ENCODE results near the gene FKBP5. TPM values are rescaled to one million over a fixed set of nuclear protein-coding genes. Genes with fewer than 3 reads are reported as not detected.

FKBP5 gene
- total RNA-seq, 1 donor from 2014 or later: 16.5 TPM

DNA sequence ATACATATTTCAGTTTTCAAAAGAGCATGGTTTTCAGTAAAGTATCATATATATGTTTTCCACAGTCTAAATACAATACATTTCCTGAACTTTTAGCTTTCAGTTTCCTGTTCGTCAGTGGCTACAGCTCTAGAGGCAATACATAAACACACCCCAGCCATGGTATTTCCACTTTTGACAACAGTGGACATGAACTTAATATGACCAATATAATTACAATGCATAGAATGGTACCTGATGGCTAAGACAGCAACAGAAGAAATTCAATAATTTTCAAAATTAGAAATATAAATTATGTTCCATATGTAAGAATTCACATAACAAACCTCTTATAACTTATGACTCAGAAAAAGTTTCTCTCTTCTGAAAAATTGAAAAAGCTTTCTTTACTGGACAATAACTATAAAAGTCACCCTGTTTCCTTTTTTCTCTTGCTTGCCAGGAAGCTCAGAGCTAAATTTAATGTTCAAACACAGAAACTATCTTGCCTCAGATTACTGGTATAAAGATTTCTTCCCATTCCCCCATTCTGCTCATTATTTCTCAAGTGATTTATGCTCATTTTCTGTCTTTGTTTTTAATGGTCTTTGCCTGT is 19.2 kb downstream of the FKBP5 start:
- no peak for TF ChIP-seq CTCF (conservative IDR thresholded peaks at IDR 0.05; ENCODE audit: low read depth, low read length)
- DNase-seq (ENCODE audit: low read depth): no peak
- H3K4me3 ChIP-seq (ENCODE audit: low read depth, low read length): no peak overlapping the region

DNA sequence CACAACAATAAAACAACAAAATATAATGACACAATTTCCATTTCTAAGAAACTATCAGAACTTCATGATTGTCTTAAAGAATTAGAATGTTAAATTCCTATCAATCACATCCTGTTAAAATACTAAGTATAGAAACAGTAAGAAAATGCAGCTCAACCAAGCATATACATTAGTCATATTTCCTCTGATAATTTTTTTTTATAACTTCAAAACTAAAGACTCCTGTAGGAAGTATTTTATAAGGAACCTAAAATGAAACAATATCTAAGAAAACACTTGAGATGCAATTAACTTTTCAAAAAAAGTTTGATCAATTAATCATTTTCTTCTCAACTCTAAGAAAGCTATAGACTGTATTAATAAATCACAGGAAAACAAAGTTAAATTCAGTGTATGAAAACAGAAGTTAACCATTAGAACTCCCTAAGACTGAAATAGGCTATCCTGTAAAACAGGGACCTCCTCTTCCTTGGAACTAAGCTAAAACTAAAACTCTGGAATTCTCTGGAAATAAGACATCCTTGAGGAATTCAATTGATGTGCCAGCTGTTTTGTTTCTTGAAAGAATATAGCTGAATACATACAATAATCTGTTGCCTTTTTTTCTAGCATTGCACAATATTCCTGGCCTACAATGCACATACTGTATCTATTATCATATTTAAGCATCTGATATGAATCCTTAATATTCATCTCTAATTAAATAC is 19.8 kb downstream of the FKBP5 start:
- no peak for DNase-seq (ENCODE audit: low read depth)
- no peak overlapping the region for H3K4me3 ChIP-seq (ENCODE audit: low read depth, low read length)
- no peak for TF ChIP-seq CTCF (conservative IDR thresholded peaks at IDR 0.05; ENCODE audit: low read depth, low read length)

- H3K4me3 ChIP-seq (ENCODE audit: low read depth, low read length): no peak overlapping the region
- no peak for TF ChIP-seq CTCF (conservative IDR thresholded peaks at IDR 0.05; ENCODE audit: low read depth, low read length)
- no peak for DNase-seq (ENCODE audit: low read depth)
Observed at GRCh38 chr6:35668096-35668495, 20.6 kb downstream of the FKBP5 start.

DNA sequence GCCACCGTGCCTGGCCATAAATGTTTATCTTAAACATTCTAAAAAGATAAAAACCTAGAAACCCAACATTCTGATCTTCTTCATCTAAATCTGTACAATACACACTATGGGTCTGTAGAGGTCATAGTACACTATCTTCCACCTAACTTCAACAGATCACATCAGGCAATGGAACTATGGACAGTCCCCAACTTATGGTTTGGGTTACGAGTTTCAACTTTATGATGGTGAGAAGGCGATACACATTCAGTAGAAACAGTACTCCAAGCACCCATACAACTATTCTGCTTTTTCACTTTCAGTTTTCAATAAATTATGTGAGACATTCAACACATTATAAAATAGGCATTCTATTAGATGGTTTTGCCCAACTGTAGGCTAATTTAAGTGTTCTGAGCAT is 23.1 kb downstream of the FKBP5 start:
- H3K4me3 ChIP-seq (ENCODE audit: low read depth, low read length): no peak overlapping the region
- no peak for TF ChIP-seq CTCF (conservative IDR thresholded peaks at IDR 0.05; ENCODE audit: low read depth, low read length)
- no peak for DNase-seq (ENCODE audit: low read depth)

GRCh38 chr6:35664945-35665344 is 23.8 kb downstream of the FKBP5 start:
- TF ChIP-seq CTCF (conservative IDR thresholded peaks at IDR 0.05; ENCODE audit: low read depth, low read length): no peak
- DNase-seq (ENCODE audit: low read depth): no peak
- H3K4me3 ChIP-seq (ENCODE audit: low read depth, low read length): no peak overlapping the region

GRCh38 chr6:35663447-35664235 is 25.1 kb downstream of the FKBP5 start:
- TF ChIP-seq CTCF (conservative IDR thresholded peaks at IDR 0.05; ENCODE audit: low read depth, low read length): no peak
- H3K4me3 ChIP-seq (ENCODE audit: low read depth, low read length): no peak overlapping the region
- no peak for DNase-seq (ENCODE audit: low read depth)
